NCI-H446 treated with DMSO at 0.1 percent for 48 hours (cell line): ENCODE data around the gene IFT81.

Source experiments
- DNase-seq: peaks from one replicate; lab custom pipeline; 2025; lab: John Stamatoyannopoulos, UW

Gene IFT81

DNA sequence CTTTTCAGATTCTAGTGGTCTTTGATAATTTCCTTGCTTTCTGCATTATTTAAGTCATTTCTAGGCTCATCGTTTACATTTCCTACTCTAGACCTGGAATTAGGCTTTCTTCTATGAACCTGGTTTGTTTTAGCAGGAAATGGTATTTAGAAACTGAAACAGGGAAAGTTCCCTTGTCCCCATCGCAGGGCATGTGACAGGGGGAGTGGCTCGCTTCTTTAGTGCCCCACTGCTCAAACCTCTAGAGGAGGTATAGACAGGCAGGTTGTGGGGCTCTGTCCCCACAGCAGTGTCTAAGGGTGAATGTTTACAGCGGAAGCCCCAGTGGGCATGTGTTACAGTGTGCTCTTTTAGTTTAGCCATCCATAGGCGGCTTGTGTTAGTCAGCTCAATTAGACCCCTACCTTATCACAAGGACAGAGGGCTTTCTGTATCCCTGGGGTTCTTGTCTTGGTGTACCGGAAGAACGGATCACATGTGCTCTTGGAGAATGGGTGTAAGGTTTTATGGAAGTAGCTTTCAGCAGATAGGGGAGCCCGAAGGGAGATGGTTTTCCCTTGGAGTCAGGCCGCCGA lies 25.0 kb downstream of the IFT81 start:
- DNase-seq = no peak

DNA sequence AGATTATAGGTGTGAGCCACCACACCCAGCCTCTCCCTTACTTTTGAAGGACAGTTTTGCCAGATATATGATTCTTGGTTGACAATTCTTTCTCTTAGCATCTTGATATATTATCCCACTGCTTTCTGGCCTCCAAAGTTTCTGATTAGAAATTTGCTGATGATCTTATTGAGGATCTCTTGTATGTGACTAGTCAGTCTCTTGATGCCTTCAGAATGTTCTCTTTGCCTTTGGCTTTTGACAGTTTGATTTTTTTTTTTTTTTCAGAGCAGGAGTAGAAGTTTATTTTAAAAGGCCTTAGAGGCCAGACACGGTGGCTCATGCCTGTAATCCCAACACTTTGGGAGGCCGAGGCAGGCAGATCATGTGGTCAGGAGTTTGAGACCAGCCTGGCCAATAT lies 32.6 kb downstream of the IFT81 start:
- DNase-seq = no peak

GRCh38 chr12:110157539-110157938 lies 33.4 kb downstream of the IFT81 start:
- no peak for DNase-seq

DNA sequence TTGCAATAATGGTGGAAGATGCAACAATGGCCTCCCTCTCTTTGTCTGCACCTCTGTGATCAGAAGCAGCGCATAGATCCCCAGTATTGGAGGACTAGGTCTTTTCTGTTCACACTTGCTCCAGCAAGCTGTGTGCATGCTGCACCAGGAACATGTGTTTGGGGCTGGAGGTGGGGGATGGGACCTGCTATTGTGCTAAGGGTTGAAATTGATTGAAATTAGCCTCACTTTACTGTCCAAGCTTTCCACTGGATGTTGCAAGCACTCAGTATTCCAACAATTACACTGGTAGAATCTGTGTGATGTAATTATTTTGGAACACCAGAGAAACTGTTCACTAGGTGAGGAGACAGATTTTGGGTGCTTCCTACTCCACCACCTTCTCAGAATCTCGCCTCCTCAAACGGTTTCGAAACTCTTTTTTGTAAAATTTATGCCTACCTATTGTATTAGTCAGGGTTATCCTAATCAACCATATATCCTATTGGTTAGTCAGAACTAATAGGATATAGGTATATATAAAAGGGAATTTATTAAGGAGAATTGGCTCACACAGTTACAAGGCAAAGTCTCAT lies 35.6 kb downstream of the IFT81 start:
- DNase-seq = no peak

DNA sequence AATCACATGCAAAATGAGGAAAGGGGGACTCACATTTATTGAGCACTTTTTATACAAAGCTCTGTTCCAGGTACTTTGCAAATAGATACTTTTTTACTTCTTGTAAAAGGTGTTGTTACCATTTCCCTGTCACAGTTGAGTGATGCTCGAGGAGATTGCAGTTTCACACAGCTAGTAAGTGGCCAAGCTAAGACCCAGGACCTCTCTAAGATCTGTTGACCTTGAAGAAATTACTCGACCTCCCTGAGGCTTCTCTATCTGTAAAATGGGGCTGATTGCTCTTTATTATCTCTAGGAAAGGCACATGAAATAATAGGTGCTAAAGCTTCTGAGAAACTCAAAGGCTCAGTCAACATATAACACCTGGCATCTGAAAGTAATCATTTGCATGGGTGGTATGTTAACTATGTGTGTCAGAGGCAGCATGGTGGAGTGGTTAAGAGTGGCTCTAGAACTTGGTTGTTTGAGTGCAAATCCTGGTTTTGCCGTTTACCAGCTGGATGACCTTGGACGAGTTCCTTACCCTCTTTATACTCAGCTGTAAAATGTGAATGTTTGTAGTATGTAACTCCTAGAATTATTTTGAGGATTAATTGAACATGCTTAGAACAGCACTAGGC lies 41.5 kb downstream of the IFT81 start:
- DNase-seq = no peak

- DNase-seq = no peak
Observed at GRCh38 chr12:110168732-110169455, 44.7 kb downstream of the IFT81 start.

- no peak for DNase-seq
Observed at GRCh38 chr12:110170535-110171185, 46.5 kb downstream of the IFT81 start.

DNA sequence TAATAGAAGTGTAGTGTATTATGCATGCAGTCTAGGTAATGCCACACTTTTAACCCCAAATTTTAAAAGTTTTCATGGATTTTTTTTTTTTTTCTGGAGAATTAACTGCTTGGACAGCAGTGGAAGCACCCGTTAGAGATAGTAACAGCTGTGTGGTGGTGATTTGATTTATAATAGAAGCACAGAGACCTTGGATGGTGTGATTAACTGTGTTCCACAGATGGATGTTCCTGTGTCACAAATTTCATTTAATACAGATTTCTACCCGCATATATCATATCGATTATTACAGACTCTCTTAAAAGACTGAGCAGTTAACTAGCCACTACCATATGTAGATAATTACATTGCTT lies 47.0 kb downstream of the IFT81 start:
- no peak for DNase-seq

GRCh38 chr12:110171636-110172035 lies 47.5 kb downstream of the IFT81 start:
- no peak for DNase-seq

DNA sequence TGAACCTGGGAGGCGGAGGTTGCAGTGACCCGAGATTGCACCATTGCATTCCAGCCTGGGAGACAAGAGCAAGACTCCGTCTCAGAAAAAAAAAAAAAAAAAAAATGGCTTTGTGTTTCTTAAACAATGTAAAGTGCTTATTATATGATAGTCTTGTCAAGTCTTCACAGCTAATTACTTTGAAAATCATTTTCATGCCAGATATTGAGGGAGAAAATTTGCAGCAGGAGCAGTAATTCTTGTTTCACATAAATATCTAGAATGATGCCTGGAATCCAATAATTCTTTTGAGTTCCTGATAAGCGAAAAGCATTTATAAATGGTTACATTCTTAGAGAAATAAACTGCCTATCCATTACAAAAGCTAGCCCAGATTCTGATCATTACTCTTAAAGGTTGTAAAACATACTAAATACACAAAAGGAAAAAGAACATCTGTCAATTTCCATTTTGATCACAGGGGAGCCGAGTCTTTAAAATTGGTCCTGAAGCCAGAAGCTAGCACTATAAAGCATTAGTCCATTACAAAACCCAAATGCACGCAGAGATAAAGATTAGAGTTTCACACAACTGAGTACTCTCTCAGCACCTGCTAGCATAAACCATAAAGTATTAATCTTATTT lies 50.3 kb downstream of the IFT81 start:
- DNase-seq = no peak

GRCh38 chr12:110175201-110175600 lies 51.0 kb downstream of the IFT81 start:
- no peak for DNase-seq

GRCh38 chr12:110176745-110177144 lies 52.6 kb downstream of the IFT81 start:
- DNase-seq = peak; percentile 54

DNA sequence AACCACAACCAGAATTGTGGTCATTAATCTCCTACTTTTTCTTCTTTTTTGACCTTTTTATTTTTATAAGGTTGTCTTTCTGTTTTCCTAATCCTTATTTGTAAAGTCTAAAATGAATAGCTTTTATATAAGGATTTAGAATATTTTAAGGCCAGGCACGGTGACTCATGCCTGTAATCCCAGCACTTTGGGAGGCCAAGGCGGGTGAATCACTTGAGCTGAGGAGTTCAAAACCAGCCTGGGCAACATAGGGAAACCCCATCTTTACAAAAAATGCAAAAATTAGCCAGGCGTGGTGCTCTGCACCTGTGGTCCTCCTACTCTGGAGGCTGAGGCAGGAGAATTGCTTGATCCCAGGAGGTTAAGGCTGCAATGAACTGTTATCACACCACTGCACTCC lies 55.1 kb downstream of the IFT81 start:
- no peak for DNase-seq

DNA sequence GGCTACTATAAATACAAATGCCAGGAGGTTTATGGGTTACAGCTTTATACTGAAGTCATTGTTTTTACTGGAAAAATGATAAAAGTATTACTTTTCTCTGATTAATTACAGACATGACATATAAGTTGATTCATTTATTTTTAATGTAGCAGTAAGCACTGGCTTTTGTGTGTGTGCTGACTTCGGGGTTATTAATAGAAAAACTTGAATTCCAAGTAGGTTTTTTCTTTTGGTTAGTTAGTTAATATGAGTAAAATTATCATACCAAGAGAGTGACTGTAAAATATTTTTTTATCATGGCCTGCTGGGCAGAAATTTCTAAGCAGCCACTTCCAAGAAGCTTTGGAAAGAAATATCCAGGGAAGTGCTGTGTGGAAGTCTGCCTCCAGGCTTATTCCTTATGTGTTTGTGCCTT lies 56.4 kb downstream of the IFT81 start:
- no peak for DNase-seq

DNA sequence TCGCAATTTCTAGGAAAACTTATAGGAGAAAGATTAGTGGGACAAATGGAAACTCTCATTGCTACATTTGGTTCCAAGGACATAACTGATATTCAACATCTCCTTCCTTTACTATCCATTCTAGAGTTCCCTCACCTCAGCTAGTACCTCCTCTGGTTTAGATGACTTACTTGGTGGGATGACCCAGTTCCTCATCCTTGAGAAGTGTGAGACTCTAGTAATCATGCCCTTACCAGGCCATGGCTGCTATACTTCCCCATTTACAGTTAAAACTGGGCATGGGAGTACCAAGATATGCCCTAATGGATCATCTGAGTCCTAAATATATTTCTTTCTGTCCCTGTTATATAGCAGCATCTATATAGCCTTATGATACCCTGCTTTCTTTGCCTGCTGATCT lies 58.1 kb downstream of the IFT81 start:
- DNase-seq = no peak

- DNase-seq = no peak
Observed at GRCh38 chr12:110183386-110183785, 59.2 kb downstream of the IFT81 start.

- no peak for DNase-seq
Observed at GRCh38 chr12:110185626-110186025, 61.5 kb downstream of the IFT81 start.

DNA sequence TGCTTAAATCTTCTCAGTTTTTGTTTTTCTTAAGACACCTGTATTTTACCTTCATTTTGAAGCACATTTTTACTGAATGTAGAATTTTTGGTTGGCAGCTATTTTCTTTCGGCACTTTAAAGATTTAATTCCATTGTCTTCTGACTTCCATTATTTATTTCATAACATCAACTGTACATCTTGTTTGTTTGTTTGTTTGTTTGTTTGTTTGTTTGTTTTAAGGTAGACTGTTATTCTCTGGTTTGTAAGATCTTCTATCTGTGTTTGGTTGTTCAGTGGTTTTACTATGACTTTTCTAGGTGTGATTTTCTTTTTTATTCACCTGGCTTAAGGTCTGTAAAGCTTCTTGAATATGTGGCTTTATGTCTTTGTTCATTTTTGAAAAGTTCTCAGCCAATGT lies 61.9 kb downstream of the IFT81 start:
- DNase-seq = no peak

DNA sequence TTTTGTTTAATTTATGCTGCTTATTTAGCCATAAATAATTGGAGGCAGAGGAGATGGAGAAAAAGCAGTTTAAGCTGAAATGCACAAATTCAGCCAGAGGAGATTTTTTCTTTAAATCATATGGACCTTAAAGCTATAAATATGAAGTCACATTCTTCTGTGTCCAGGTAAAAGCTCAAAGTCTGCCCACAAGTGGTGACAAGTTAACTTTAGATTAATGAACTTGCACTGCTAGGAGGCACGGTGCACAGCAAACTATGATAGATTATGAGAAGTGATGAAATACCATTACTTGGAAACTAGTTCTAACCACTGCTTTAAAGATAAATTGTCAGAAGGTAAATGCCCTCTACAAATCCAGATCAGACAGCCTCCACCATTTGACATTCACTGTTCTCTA lies 69.0 kb downstream of the IFT81 start:
- no peak for DNase-seq

- DNase-seq = no peak
Observed at GRCh38 chr12:110197003-110197402, 72.8 kb downstream of the IFT81 start.

GRCh38 chr12:110198386-110198785 lies 74.2 kb downstream of the IFT81 start:
- DNase-seq = no peak

DNA sequence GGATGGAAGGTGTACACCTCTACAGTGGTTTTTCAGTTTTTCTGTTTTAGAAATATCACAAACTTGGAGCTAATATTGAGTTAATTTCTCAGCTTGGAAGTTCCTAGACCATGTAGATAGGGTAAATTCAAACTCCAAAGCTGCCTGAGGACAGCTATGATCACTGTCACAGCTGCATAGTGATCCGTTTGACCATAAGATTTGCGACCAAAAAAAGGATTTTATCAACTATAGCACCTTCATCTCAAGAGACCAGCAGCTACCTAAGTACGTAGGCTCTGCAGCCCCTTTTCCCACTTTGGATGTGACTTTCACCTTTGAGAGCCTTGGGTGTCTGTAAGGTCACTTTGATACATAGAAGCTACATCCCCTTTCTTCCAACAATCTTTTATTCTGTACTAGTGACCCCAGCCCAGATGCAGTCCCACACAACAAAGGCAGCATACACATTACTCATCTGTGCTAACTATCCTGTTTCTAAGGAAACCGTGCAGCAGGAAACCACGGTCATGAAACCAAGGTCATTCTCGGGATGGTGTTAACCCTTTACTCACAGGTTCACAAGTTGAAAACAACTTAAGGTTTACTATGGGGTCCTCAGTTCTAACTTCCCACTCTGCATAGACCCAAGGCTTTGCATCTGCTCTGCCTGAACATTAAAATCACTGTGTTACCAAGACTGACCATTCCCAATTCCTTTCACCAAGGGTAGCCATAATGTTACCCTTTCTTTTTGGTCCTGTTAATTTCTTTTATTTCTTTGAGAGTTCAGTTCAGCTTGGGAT lies 75.4 kb downstream of the IFT81 start:
- no peak for DNase-seq
